SU-DHL-6 (cell line): ENCODE data around the gene WNT7B.

Experiments
- CTCF ChIP-seq: fragments of 200-600 bp; sonication (generic); IDR thresholded peaks from one replicate; pipeline ENCODE4 v1.5.1; 2017; ENCODE audit warnings: antibody characterized with exemption, mild to moderate bottlenecking, low read length, moderate library complexity; ENCODE audit not compliant: insufficient read depth, poor library complexity, severe bottlenecking
- EZH2phosphoT487 ChIP-seq: fragments of 200-600 bp; sonication (generic), shearing (Covaris generic); conservative IDR thresholded peaks from 2 replicates; pipeline ENCODE4 v1.6.1; 2018; ENCODE audit warnings: mild to moderate bottlenecking, antibody characterized with exemption, low read length, moderate library complexity, mixed read lengths

- no peak for TF ChIP-seq EZH2phosphoT487
- TF ChIP-seq CTCF, result no peak
Observed at GRCh38 chr22:45878051-45878781, 98.7 kb downstream of the WNT7B start.
